NCI-H748 (cell line): ENCODE data around the gene ZFAND3.

Experiments
- DNase-seq: peaks from one replicate; lab custom pipeline; 2025; ENCODE audit not compliant: unreplicated experiment; lab: John Stamatoyannopoulos, UW

The ZFAND3 gene, protein sequence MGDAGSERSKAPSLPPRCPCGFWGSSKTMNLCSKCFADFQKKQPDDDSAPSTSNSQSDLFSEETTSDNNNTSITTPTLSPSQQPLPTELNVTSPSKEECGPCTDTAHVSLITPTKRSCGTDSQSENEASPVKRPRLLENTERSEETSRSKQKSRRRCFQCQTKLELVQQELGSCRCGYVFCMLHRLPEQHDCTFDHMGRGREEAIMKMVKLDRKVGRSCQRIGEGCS

GRCh38 chr6:37819177-37819801, at the start of gene ZFAND3:
TSS of gene ZFAND3 (plus strand) at chr6:37819727. CDS start at chr6:37819946, 219 bp downstream.
- peak; percentile 99 for DNase-seq

DNA sequence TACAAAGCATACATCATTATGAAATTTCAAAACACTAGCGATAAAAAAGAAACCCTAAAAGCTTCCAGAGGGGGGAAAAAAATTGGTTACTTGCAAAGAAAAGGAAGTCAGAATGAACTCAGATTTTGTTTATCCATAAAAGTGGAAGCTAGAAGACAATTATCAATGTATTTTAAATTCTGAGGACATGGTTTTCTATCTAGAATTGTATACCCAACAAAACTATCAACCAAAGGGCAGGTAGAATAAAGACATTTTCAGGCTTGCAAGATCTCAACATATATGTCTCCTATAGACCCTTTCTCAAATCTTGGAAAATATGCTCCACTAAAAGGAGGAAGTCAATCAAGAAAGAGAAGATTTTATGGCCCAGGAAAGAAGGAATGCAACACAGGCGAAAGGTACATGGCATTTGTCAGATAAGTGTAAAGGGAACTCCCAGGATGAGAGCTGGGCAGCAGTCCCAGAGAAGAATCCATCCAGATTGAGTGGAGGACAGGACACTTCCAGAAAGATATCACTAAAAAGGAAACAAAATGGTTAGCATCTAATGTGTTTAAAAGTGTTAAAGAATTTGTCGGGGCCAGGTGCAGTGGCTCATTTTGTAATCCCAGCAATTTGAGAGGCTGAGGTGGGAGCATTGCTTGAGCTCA, 45.4 kb upstream of the ZFAND3 start:
- no peak for DNase-seq

DNA sequence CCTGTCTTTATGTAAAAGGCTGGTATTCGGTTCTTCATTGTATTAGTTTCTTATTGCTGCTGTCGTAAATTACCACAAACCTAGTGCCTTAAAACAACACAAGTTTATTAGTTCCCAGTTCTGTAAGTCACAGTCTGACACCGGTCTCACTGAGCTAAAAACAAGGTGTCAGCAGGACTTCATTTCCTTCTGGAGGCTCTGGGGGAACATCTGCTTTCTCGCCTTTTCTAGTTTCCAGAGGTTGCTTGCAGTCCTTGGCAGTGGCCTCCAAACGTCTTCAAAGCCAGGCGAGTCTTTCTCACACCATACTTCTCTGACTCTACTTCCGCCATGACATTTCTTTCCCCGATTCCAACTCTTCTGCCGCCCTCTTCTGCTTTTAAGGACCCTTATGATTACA, 43.0 kb upstream of the ZFAND3 start:
- no peak for DNase-seq

DNA sequence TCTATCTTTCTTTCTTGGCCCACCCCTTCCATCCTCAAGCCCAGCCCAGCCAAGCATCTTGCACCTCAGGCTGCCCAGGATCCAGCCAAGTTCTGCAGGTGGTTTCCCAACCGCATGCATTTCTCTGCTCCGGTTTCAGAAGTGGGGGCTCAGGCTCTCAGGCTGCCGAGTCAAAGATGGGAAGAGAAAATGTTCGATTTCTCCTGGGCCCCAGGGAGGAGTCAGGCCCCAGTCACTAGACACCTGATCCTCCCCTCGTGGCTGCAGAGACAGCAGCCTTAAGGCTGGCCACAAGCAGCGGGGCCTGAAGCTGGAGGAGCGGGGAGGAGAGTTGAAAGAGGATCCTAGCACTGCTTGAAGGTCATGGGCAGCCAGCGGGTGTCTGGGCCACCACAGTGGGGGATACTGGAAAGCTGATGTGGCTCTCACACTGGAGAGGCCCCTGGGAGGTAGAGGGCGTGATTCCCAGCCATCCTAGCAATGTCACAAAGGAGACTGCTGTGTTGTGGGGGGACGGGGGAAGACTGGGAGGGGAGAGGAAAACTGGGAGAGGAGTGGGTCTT, 42.2 kb upstream of the ZFAND3 start:
- no peak for DNase-seq

DNA sequence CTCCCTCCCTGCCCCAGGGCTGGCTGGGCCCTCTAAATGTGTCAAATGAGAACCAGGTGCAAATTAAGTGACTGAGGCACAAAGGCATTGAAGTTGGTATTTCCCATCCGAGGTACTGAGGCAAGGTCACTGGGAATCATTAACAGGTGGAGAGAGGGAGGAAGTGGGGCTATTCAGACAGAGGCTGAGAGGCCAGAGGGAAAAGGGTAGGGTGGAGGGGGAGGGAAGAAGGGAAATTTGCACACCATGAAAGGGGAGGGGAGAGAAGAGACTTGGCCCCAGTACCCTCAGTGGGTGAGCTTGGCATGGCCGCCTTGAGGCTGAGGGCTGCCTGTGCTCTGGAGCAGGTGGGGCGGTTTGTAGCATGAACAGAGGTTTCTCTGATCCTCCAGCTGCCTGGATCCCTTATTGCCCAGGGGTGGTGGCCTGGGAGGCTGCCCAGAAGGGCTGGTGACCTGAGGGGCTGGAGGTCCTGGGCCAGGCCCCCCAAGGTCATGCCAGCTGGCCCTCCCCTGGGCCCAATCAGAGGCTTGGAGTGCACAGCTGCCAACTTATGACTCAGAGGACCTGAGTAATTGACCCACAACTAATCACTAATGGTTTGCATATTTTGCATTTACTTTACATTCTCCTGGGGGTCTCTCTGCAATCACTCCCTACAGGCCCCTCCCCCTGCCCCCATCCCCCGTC, 40.3 kb upstream of the ZFAND3 start:
- no peak for DNase-seq

DNA sequence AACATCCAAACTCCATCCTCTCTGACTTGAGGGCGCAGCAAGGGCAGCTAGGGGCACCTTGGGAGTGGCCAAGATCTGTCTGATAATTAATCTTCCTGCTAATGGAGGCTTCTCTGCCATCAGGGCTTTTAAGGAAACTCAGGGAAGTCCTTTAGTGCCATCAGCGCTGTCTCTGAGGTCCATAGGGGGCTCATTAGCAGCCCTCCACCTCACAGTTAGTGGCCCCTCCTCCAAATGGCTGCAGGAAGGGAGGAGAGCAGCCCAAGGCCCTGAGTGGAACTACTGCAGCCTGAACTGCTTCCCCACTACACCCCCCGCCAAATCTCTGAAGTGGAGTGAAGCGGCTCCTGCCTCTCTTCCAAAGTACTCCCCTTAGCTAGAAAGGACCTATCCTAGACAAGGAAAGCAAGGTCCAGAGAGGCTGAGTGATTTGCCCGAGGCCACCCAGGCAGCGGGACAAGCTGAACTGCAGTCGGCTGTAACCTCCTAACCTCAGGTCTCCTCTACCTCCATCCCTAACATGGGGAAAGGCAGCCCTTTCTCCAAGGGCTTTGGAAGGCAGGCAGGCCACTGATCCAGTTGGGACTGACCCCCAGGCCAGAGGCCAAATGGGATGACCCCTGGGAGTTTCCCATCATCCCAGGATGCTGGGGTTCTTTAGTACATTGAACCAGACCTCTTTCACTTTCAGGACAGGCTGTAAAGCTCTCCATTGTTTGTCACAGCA, 39.5 kb upstream of the ZFAND3 start:
- no peak for DNase-seq

GRCh38 chr6:37781788-37782187, 37.7 kb upstream of the ZFAND3 start:
- DNase-seq, result no peak

- peak; percentile 72 for DNase-seq
Measured at GRCh38 chr6:37783025-37783855, 36.3 kb upstream of the ZFAND3 start.

DNA sequence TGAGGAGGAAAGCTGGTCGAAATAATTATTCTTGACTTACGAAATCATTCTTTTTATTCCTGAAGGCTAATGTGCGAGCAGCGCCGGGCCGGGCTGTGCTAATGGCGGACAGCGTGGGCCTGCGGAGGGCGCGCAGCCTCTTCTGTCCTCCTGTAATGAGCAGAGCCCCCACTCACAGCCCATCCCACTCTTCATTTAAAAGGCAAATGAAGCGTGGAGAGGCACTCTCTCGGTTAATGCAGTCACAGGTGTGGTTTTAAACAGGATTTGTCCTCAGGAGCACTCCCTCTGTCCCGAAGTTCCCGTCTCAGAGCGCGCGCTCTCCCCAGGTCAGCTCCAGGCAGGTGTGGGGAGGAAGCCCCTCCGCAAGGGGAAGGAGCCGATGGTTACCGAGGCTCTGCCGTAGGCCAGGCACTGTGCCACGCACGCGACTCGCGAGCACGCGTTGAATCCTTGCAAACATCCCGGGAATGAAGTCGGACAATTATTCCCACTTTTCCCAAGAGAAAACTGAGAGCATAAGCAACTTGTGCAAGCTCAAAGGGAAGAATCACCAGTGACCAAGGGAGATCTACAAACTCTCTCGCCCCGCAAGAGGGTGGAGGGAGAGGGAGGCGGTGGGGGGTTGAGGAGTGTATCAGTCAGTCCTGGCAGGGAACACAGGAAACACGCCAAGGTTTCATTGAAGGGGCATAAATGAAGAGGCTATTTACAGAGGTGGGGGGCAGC, 35.5 kb upstream of the ZFAND3 start:
- peak; percentile 78 for DNase-seq

DNA sequence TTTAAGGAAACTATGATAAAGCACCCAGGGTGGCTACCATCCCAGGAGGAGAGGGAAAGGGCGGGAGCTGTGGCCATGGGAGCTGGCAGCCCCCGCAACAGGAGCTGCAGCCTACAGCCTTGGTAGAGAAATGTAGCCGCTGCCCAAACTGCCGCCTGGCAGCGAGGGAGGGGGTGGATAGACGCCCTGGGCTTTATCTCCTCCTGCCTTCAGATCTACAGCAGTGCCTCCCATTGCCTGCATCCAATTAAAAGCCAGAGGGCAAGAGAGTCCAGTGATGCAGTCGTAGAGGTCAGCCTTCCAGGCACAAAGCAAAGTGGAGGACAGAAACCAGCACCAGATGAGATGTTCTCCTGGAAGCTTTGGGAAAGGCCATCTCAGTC, 35.0 kb upstream of the ZFAND3 start:
- peak; percentile 61 for DNase-seq

GRCh38 chr6:37785002-37785662, 34.4 kb upstream of the ZFAND3 start:
- DNase-seq, result no peak

GRCh38 chr6:37785663-37786270, 33.8 kb upstream of the ZFAND3 start:
- DNase-seq, result no peak

- no peak for DNase-seq
Measured at GRCh38 chr6:37787216-37787615, 32.3 kb upstream of the ZFAND3 start.

- DNase-seq, result no peak
Measured at GRCh38 chr6:37788259-37788658, 31.3 kb upstream of the ZFAND3 start.

GRCh38 chr6:37791156-37791919, 28.2 kb upstream of the ZFAND3 start:
- DNase-seq, result peak; percentile 95

- DNase-seq, result no peak
Measured at GRCh38 chr6:37792457-37793033, 27.0 kb upstream of the ZFAND3 start.

- no peak for DNase-seq
Measured at GRCh38 chr6:37793067-37793466, 26.5 kb upstream of the ZFAND3 start.
